Tibial nerve (tissue), 3 donors: ENCODE results near the gene OTOS.

Experiments used
- POLR2A ChIP-seq, 2 donors: fragments of 450-650 bp; IDR thresholded peaks; one replicate each; pipeline ENCODE4 v1.6.1; 2017; ENCODE audit warnings: antibody characterized with exemption in 2 of 2, mild to moderate bottlenecking in 2 of 2, moderate library complexity in 2 of 2
- TF ChIP-seq, protein P1 (sequence below), 5 experiments: fragments of 200-600 bp in 3 of 5; fragments of 450-650 bp in 2 of 5; sonication (generic) in 3 of 5; IDR thresholded peaks; one replicate each; pipeline ENCODE4 v1.5.1; 2016 to 2019; ENCODE audit warnings: antibody characterized with exemption in 5 of 5, mild to moderate bottlenecking in 3 of 5, moderate library complexity in 2 of 5

DNA sequence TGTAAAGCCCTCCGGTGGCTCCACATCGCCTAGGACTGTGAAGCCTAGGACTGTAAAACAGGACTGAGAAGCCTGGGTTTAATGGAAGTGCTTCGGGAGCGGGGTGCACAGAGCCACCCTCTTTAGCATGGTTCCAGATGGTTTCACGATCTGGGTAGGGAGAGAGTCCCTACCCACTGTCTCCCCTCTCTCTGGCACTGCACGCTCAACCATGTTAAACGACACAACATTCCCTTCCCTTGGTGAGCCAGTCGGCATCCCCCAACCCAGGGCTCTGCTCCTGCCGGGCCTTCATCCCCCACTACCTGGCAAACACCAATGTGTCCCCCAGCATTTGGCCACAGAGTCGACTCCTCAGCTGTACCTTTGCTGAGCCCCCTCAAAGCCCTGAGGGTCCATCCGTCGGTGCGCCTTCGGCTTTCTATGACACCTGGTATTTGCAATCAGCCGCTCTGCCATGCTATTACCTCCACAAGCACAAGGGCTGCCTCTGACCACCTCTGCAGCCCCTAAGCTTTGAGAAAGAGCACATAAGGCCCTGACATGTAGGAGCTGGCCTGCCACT is 5.4 kb downstream of the OTOS start:
- TF ChIP-seq, protein P1, sequence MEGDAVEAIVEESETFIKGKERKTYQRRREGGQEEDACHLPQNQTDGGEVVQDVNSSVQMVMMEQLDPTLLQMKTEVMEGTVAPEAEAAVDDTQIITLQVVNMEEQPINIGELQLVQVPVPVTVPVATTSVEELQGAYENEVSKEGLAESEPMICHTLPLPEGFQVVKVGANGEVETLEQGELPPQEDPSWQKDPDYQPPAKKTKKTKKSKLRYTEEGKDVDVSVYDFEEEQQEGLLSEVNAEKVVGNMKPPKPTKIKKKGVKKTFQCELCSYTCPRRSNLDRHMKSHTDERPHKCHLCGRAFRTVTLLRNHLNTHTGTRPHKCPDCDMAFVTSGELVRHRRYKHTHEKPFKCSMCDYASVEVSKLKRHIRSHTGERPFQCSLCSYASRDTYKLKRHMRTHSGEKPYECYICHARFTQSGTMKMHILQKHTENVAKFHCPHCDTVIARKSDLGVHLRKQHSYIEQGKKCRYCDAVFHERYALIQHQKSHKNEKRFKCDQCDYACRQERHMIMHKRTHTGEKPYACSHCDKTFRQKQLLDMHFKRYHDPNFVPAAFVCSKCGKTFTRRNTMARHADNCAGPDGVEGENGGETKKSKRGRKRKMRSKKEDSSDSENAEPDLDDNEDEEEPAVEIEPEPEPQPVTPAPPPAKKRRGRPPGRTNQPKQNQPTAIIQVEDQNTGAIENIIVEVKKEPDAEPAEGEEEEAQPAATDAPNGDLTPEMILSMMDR (IDR thresholded peaks at IDR 0.05): no peak
- no peak for TF ChIP-seq POLR2A (IDR thresholded peaks at IDR 0.05)
